Measurements from ENCODE around the gene CKS1B. TPM values are rescaled to one million over a fixed set of nuclear protein-coding genes. Genes with fewer than 3 reads are reported as not detected.

The CKS1B gene
- total RNA-seq, 2 experiments from 2014 or later = 204 to 230 TPM

DNA sequence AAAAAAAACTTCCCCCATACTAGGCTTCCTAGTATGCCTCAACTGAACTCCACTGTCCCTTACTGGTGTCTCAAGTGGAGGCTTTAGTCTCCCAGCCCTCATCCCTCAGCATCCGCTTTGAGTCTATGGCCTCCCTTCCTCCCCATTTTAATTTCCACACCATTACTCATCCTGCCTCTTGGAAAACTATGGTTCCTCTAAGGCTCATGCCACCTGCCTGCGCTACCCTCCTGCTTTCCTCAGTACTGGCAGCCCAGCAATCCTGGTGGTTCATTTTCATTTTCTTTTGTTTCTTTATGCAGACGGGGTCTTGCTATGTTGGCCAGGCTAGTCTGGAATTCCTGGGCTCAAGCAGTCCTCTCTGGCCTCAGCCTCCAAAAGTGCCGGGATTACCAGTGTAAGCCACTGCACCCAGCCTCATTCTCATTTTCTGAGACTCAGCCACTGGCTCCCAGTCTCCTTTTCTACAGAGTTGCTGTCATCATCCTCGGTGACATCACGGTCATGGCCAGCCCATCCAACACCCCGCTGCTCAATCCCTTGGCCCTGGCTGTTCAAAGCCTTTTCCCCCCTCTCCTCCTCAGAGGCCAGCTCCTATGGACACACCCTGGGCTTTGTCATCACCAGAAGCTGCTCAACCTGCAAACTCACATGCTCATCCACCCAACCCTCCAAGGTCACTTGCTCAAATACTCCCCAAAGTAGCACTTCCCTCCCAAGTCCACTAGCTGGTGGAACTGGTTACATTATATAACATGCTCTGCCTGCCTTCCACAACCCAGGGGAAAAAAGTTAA is 35.7 kb upstream of the CKS1B start:
- Histone ChIP-seq H2AFZ (ENCODE audit: low read length) (no peak overlapping the region), H3K4me2 (ENCODE audit: low read length) (peak overlapping the region; percentile 99), H3K79me2 (ENCODE audit: insufficient read depth, low read depth, low read length) (peaks cover 47% of the 10 kb centered on the region), H3K27ac (ENCODE audit: low read depth, low read length, poor library complexity, severe bottlenecking) (peak overlapping the region; percentile 92), H3K4me1 (ENCODE audit: insufficient read depth, low read length, poor library complexity, severe bottlenecking) (peaks cover 76% of the 10 kb centered on the region), H3K9me3 (ENCODE audit: low read length) (no peaks in the 10 kb centered on the region), H4K20me1 (ENCODE audit: insufficient read depth, low read length) (no peaks in the 10 kb centered on the region), H3K4me3 (ENCODE audit: low read depth, low read length, poor library complexity, severe bottlenecking) (peak overlapping the region; percentile 74), H3K36me3 (ENCODE audit: insufficient read depth, low read length) (no peaks in the 10 kb centered on the region), H3K9me2 (ENCODE audit: insufficient read depth, low read length) (no peaks in the 10 kb centered on the region)
- CTCF ChIA-PET (ENCODE audit: unreplicated experiment) = no interaction called here
- intact Hi-C loops (cut with micrococcal nuclease; ENCODE audit: unreplicated experiment) = no loop called here
- BruUV-seq (replicated peaks) = no TSS peak
- TF ChIP-seq EZH2phosphoT487 (IDR thresholded peaks at IDR 0.05; ENCODE audit: borderline replicate concordance, low read depth, low read length) = no peak
- TF ChIP-seq, protein P1, sequence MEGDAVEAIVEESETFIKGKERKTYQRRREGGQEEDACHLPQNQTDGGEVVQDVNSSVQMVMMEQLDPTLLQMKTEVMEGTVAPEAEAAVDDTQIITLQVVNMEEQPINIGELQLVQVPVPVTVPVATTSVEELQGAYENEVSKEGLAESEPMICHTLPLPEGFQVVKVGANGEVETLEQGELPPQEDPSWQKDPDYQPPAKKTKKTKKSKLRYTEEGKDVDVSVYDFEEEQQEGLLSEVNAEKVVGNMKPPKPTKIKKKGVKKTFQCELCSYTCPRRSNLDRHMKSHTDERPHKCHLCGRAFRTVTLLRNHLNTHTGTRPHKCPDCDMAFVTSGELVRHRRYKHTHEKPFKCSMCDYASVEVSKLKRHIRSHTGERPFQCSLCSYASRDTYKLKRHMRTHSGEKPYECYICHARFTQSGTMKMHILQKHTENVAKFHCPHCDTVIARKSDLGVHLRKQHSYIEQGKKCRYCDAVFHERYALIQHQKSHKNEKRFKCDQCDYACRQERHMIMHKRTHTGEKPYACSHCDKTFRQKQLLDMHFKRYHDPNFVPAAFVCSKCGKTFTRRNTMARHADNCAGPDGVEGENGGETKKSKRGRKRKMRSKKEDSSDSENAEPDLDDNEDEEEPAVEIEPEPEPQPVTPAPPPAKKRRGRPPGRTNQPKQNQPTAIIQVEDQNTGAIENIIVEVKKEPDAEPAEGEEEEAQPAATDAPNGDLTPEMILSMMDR (conservative IDR thresholded peaks at IDR 0.05; ENCODE audit: low read length) = no peak
- DNase-seq (ENCODE audit: low spot score) = peak; percentile 41
- POLR2A ChIA-PET = interaction anchor here (0.6 to 1.2 kb wide), 6 partner anchors 22 to 972 kb away, joined by 3 to 5 read pairs (median 3); no protein-coding TSS in a partner anchor

DNA sequence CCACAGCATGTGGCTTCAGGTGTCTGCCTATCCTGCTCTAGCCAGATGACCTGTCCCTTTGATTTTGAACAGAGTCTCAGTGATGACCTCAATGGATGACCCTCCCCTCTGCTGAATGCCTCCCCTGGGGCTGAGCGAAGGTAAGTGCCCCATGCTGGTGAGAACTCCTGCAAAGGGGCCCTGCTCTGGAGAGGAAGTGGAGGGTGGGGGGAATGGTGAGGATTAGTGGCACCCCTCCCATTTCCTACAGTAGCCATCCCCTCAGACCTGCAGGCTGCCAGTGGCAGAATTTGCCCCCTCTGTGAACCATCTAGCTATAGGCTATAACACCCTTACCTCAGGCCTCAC is 34.3 kb upstream of the CKS1B start:
- H3K27ac ChIP-seq (ENCODE audit: low read depth, low read length, poor library complexity, severe bottlenecking) = peak overlapping the region; percentile 98
- peak overlapping the region; percentile 67 for H3K4me3 ChIP-seq (ENCODE audit: low read depth, low read length, poor library complexity, severe bottlenecking)
- no peak for TF ChIP-seq EZH2phosphoT487 (IDR thresholded peaks at IDR 0.05; ENCODE audit: borderline replicate concordance, low read depth, low read length)
- TF ChIP-seq, protein P1 (conservative IDR thresholded peaks at IDR 0.05; ENCODE audit: low read length) = no peak
- DNase-seq (ENCODE audit: low spot score) = no peak
- H3K4me2 ChIP-seq (ENCODE audit: low read length) = peak overlapping the region; percentile 99
- peaks cover 87% of the 10 kb centered on the region for H3K4me1 ChIP-seq (ENCODE audit: insufficient read depth, low read length, poor library complexity, severe bottlenecking)
- peaks cover 44% of the 10 kb centered on the region for H3K79me2 ChIP-seq (ENCODE audit: insufficient read depth, low read depth, low read length)
- peaks cover 7% of the 10 kb centered on the region; the same call in 1 of the 2 replicates for H3K36me3 ChIP-seq (ENCODE audit: insufficient read depth, low read length)
- H4K20me1 ChIP-seq (ENCODE audit: insufficient read depth, low read length) = no peaks in the 10 kb centered on the region
- no peaks in the 10 kb centered on the region for H3K9me3 ChIP-seq (ENCODE audit: low read length)
- no TSS peak for BruUV-seq (replicated peaks)
- intact Hi-C loops (cut with micrococcal nuclease; ENCODE audit: unreplicated experiment) = no loop called here
- no peak overlapping the region for H2AFZ ChIP-seq (ENCODE audit: low read length)
- ChIA-PET POLR2A (interaction anchor here (0.7 to 1.2 kb wide), 5 partner anchors 55 to 106 kb away, joined by 3 to 4 read pairs (median 3); partner anchors contain the start of gene KCNN3), CTCF (ENCODE audit: unreplicated experiment) (no interaction called here)
- H3K9me2 ChIP-seq (ENCODE audit: insufficient read depth, low read length) = no peaks in the 10 kb centered on the region

DNA sequence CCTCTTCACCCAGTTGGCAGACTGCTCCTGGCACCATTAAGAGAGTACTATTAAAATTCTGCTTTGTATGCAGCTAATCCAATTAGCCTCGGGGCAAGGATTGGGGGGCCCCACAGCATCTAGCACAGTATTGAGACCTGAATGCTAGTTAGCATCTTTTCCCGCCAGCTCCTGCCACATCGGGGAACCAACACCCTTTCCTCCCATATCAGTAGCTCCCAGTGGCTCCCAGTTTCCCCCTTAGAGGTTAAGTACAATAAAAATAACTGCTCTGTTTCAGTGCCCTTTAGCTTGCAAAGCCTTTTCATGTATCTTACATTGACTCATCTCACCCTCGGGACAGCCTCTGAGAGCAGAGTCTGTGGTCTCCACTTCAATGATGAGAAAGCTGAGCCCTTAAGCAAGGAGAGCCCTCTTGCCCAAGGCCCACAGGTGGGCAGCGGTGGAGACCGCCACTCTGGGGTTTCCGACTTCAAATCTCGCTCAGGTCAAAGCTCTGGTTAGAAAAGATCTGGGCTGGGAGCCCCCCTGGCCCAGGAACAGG is 33.8 kb upstream of the CKS1B start:
- no peaks in the 10 kb centered on the region for H3K9me2 ChIP-seq (ENCODE audit: insufficient read depth, low read length)
- no TSS peak for BruUV-seq (replicated peaks)
- no peaks in the 10 kb centered on the region for H4K20me1 ChIP-seq (ENCODE audit: insufficient read depth, low read length)
- H3K4me3 ChIP-seq (ENCODE audit: low read depth, low read length, poor library complexity, severe bottlenecking) = peak overlapping the region; percentile 67
- H3K9me3 ChIP-seq (ENCODE audit: low read length) = no peaks in the 10 kb centered on the region
- CTCF ChIA-PET (ENCODE audit: unreplicated experiment) = no interaction called here
- H3K27ac ChIP-seq (ENCODE audit: low read depth, low read length, poor library complexity, severe bottlenecking) = peak overlapping the region; percentile 98
- H3K79me2 ChIP-seq (ENCODE audit: insufficient read depth, low read depth, low read length) = peaks cover 38% of the 10 kb centered on the region; the same call in 1 of the 2 replicates
- intact Hi-C loops (cut with micrococcal nuclease; ENCODE audit: unreplicated experiment) = no loop called here
- POLR2A ChIA-PET = interaction anchor here (0.8 to 1.2 kb wide), 4 partner anchors 56 to 78 kb away, joined by 3 to 4 read pairs (median 3); partner anchors contain the start of gene KCNN3
- peaks cover 87% of the 10 kb centered on the region for H3K4me1 ChIP-seq (ENCODE audit: insufficient read depth, low read length, poor library complexity, severe bottlenecking)
- no peak overlapping the region for H2AFZ ChIP-seq (ENCODE audit: low read length)
- peak; percentile 45 for DNase-seq (ENCODE audit: low spot score)
- peak overlapping the region; percentile 99 for H3K4me2 ChIP-seq (ENCODE audit: low read length)
- TF ChIP-seq, protein P1 (conservative IDR thresholded peaks at IDR 0.05; ENCODE audit: low read length) = no peak
- TF ChIP-seq EZH2phosphoT487 (IDR thresholded peaks at IDR 0.05; ENCODE audit: borderline replicate concordance, low read depth, low read length) = no peak
- H3K36me3 ChIP-seq (ENCODE audit: insufficient read depth, low read length) = peaks cover 12% of the 10 kb centered on the region

All from OCI-LY7 (cell line).